Activated naive CD4-positive, alpha-beta T cell treated with anti-CD3 and anti-CD28 coated beads, Interleukin-2, amount 10 ng/mL, durations not matched to agents 7 days and 5 days (primary cell): ENCODE data around the gene PAQR8.
"Not testable (repeated sequence)": the region's sequence is repeated elsewhere in the genome, so short reads cannot be mapped to it uniquely, and the experiment has no call there.

Experiments
- CTCF ChIA-PET: fragments of 350-600 bp; sonication (Branson Sonifier 250); formaldehyde crosslinking; loops from one replicate; lab custom pipeline; 2021; ENCODE audit warnings: antibody characterized with exemption; lab: Charles Lee
- DNase-seq: peaks from one replicate; pipeline ENCODE4 v3.0.0-alpha.2; 2020
- H3K27ac Mint-ChIP-seq: one replicate; pipeline ENCODE4 v1.8.0; 2021; ENCODE audit warnings: mild to moderate bottlenecking, moderate library complexity, mixed read lengths
- H3K27me3 Mint-ChIP-seq: one replicate; pipeline ENCODE4 v1.8.0; 2021; ENCODE audit warnings: mild to moderate bottlenecking, mixed read lengths
- H3K36me3 Mint-ChIP-seq: one replicate; pipeline ENCODE4 v1.8.0; 2021; ENCODE audit warnings: mixed read lengths
- H3K4me1 Mint-ChIP-seq: one replicate; pipeline ENCODE4 v1.8.0; 2021; ENCODE audit warnings: mixed read lengths
- H3K4me3 Mint-ChIP-seq: one replicate; pipeline ENCODE4 v1.8.0; 2021; ENCODE audit warnings: mild to moderate bottlenecking, moderate library complexity, mixed read lengths
- H3K9me3 Mint-ChIP-seq: one replicate; pipeline ENCODE4 v1.8.0; 2021; ENCODE audit warnings: mixed read lengths

The PAQR8 gene

GRCh38 chr6:52375780-52376556, 14.0 kb downstream of the PAQR8 start:
- peak overlapping the region; percentile 28 for H3K27ac Mint-ChIP-seq
- DNase-seq, result peak; percentile 49
- no peaks in the 10 kb centered on the region for H3K27me3 Mint-ChIP-seq
- H3K36me3 Mint-ChIP-seq, result peaks cover 40% of the 10 kb centered on the region
- H3K4me3 Mint-ChIP-seq, result no peak overlapping the region
- CTCF ChIA-PET, result interaction anchor here (1.0 to 2.0 kb wide), 5 partner anchors 10 to 24 kb away, joined by 3 to 6 read pairs (median 3); no protein-coding TSS in a partner anchor
- peaks cover 10% of the 10 kb centered on the region for H3K9me3 Mint-ChIP-seq
- peaks cover 45% of the 10 kb centered on the region for H3K4me1 Mint-ChIP-seq

- H3K4me1 Mint-ChIP-seq, result peaks cover 53% of the 10 kb centered on the region
- H3K9me3 Mint-ChIP-seq, result peaks cover 10% of the 10 kb centered on the region
- peaks cover 45% of the 10 kb centered on the region for H3K36me3 Mint-ChIP-seq
- H3K4me3 Mint-ChIP-seq, result no peak overlapping the region
- CTCF ChIA-PET, result interaction anchor here (1.0 to 2.0 kb wide), 3 partner anchors 11 to 14 kb away, joined by 3 to 6 read pairs (median 4); partner anchors contain the start of gene PAQR8
- no peaks in the 10 kb centered on the region for H3K27me3 Mint-ChIP-seq
- no peak for DNase-seq
- peak overlapping the region; percentile 53 for H3K27ac Mint-ChIP-seq
Observed at GRCh38 chr6:52376763-52377162, 14.8 kb downstream of the PAQR8 start.

- DNase-seq, result peak; percentile 43
- peaks cover 59% of the 10 kb centered on the region for H3K4me1 Mint-ChIP-seq
- peaks cover 47% of the 10 kb centered on the region for H3K36me3 Mint-ChIP-seq
- H3K27me3 Mint-ChIP-seq, result no peaks in the 10 kb centered on the region
- CTCF ChIA-PET, result interaction anchor here (0.7 to 2.0 kb wide), 3 partner anchors 12 to 30 kb away, joined by 3 to 6 read pairs (median 4); partner anchors contain the start of gene PAQR8
- H3K9me3 Mint-ChIP-seq, result peaks cover 10% of the 10 kb centered on the region
- H3K4me3 Mint-ChIP-seq, result no peak overlapping the region
- no peak overlapping the region for H3K27ac Mint-ChIP-seq
Observed at GRCh38 chr6:52377538-52378221, 15.7 kb downstream of the PAQR8 start.

GRCh38 chr6:52381249-52381648, 19.3 kb downstream of the PAQR8 start:
- no peak overlapping the region for H3K27ac Mint-ChIP-seq
- H3K9me3 Mint-ChIP-seq, result peaks cover 6% of the 10 kb centered on the region
- DNase-seq, result no peak
- CTCF ChIA-PET, result no interaction called here
- peaks cover 57% of the 10 kb centered on the region for H3K36me3 Mint-ChIP-seq
- no peaks in the 10 kb centered on the region for H3K27me3 Mint-ChIP-seq
- H3K4me1 Mint-ChIP-seq, result peaks cover 60% of the 10 kb centered on the region
- no peak overlapping the region for H3K4me3 Mint-ChIP-seq

- Mint-ChIP-seq H3K4me3 (no peak overlapping the region), H3K36me3 (peaks cover 55% of the 10 kb centered on the region), H3K9me3 (peaks cover 11% of the 10 kb centered on the region), H3K27ac (no peak overlapping the region), H3K4me1 (peaks cover 57% of the 10 kb centered on the region), H3K27me3 (no peaks in the 10 kb centered on the region)
- CTCF ChIA-PET, result no interaction called here
- no peak for DNase-seq
Observed at GRCh38 chr6:52384145-52384766, 22.3 kb downstream of the PAQR8 start.

GRCh38 chr6:52385074-52385473, 23.1 kb downstream of the PAQR8 start:
- Mint-ChIP-seq H3K4me3 (no peak overlapping the region), H3K4me1 (peaks cover 62% of the 10 kb centered on the region), H3K27ac (no peak overlapping the region), H3K9me3 (peaks cover 11% of the 10 kb centered on the region), H3K36me3 (peaks cover 50% of the 10 kb centered on the region), H3K27me3 (no peaks in the 10 kb centered on the region)
- CTCF ChIA-PET, result interaction anchor here (0.6 kb wide), 1 partner anchor 102 kb away, joined by 3 read pairs; no protein-coding TSS in a partner anchor
- DNase-seq, result no peak

- H3K27ac Mint-ChIP-seq, result peak overlapping the region; percentile 98
- not testable (repeated sequence) for H3K4me3 Mint-ChIP-seq, H3K27me3 Mint-ChIP-seq, DNase-seq
- peaks cover 11% of the 10 kb centered on the region for H3K9me3 Mint-ChIP-seq
- CTCF ChIA-PET, result interaction anchor here (1.5 to 7.4 kb wide), 4 partner anchors 11 to 104 kb away, joined by 3 to 49 read pairs (median 24); partner anchors contain the start of genes MCM3 and PAQR8
- peaks cover 35% of the 10 kb centered on the region for H3K36me3 Mint-ChIP-seq
- peaks cover 70% of the 10 kb centered on the region for H3K4me1 Mint-ChIP-seq
Observed at GRCh38 chr6:52388119-52388518, 26.2 kb downstream of the PAQR8 start.

GRCh38 chr6:52388790-52389189, 26.8 kb downstream of the PAQR8 start:
- CTCF ChIA-PET, result interaction anchor here (1.4 to 7.4 kb wide), 7 partner anchors 10 to 231 kb away, joined by 3 to 49 read pairs (median 14); partner anchors contain the start of genes MCM3 and PAQR8
- peak overlapping the region; percentile 98 for H3K27ac Mint-ChIP-seq
- H3K4me3 Mint-ChIP-seq, result peak overlapping the region; percentile 66
- peaks cover 11% of the 10 kb centered on the region for H3K9me3 Mint-ChIP-seq
- peaks cover 36% of the 10 kb centered on the region for H3K36me3 Mint-ChIP-seq
- DNase-seq, result no peak
- peaks cover 76% of the 10 kb centered on the region for H3K4me1 Mint-ChIP-seq
- H3K27me3 Mint-ChIP-seq, result no peaks in the 10 kb centered on the region

- CTCF ChIA-PET, result interaction anchor here (1.4 to 7.4 kb wide), 11 partner anchors 10 to 274 kb away, joined by 3 to 49 read pairs (median 5); partner anchors contain the start of genes MCM3 and PAQR8
- Mint-ChIP-seq H3K36me3 (peaks cover 36% of the 10 kb centered on the region), H3K4me1 (peaks cover 76% of the 10 kb centered on the region), H3K9me3 (peaks cover 9% of the 10 kb centered on the region), H3K27me3 (no peaks in the 10 kb centered on the region), H3K27ac (peak overlapping the region; percentile 98), H3K4me3 (peak overlapping the region; percentile 66)
- DNase-seq, result no peak
Observed at GRCh38 chr6:52389264-52389625, 27.3 kb downstream of the PAQR8 start.

GRCh38 chr6:52389626-52390360, 27.8 kb downstream of the PAQR8 start:
- H3K27ac Mint-ChIP-seq, result peak overlapping the region; percentile 98
- DNase-seq, result peak; percentile 69
- H3K9me3 Mint-ChIP-seq, result peaks cover 8% of the 10 kb centered on the region
- no peaks in the 10 kb centered on the region for H3K27me3 Mint-ChIP-seq
- CTCF ChIA-PET, result interaction anchor here (0.6 to 7.4 kb wide), 17 partner anchors 9 to 273 kb away, joined by 3 to 49 read pairs (median 3); partner anchors contain the start of genes MCM3 and PAQR8
- H3K36me3 Mint-ChIP-seq, result peaks cover 32% of the 10 kb centered on the region
- peaks cover 80% of the 10 kb centered on the region for H3K4me1 Mint-ChIP-seq
- H3K4me3 Mint-ChIP-seq, result peak overlapping the region; percentile 66

- Mint-ChIP-seq H3K36me3 (peaks cover 28% of the 10 kb centered on the region), H3K4me3 (peak overlapping the region; percentile 66), H3K4me1 (peaks cover 80% of the 10 kb centered on the region), H3K27ac (peak overlapping the region; percentile 98), H3K27me3 (no peaks in the 10 kb centered on the region), H3K9me3 (peaks cover 8% of the 10 kb centered on the region)
- CTCF ChIA-PET, result interaction anchor here (0.5 to 7.4 kb wide), 17 partner anchors 8 to 273 kb away, joined by 3 to 49 read pairs (median 3); partner anchors contain the start of genes MCM3 and PAQR8
- DNase-seq, result peak; percentile 73
Observed at GRCh38 chr6:52390361-52390727, 28.4 kb downstream of the PAQR8 start.

- CTCF ChIA-PET, result interaction anchor here (1.5 to 7.4 kb wide), 4 partner anchors 9 to 106 kb away, joined by 4 to 42 read pairs (median 22); partner anchors contain the start of genes MCM3 and PAQR8
- H3K4me3 Mint-ChIP-seq, result no peak overlapping the region
- peaks cover 6% of the 10 kb centered on the region for H3K9me3 Mint-ChIP-seq
- H3K36me3 Mint-ChIP-seq, result peaks cover 25% of the 10 kb centered on the region
- no peak for DNase-seq
- no peaks in the 10 kb centered on the region for H3K27me3 Mint-ChIP-seq
- H3K4me1 Mint-ChIP-seq, result peaks cover 89% of the 10 kb centered on the region
- H3K27ac Mint-ChIP-seq, result peak overlapping the region; percentile 60
Observed at GRCh38 chr6:52391599-52391998, 29.6 kb downstream of the PAQR8 start.

GRCh38 chr6:52392944-52393343, 31.0 kb downstream of the PAQR8 start:
- Mint-ChIP-seq H3K4me3 (no peak overlapping the region), H3K27me3 (no peaks in the 10 kb centered on the region), H3K27ac (peak overlapping the region; percentile 73), H3K9me3 (no peaks in the 10 kb centered on the region), H3K4me1 (peaks cover 96% of the 10 kb centered on the region), H3K36me3 (peaks cover 26% of the 10 kb centered on the region)
- DNase-seq, result no peak
- CTCF ChIA-PET, result interaction anchor here (0.7 to 7.4 kb wide), 3 partner anchors 30 to 107 kb away, joined by 3 to 42 read pairs (median 29); partner anchors contain the start of genes MCM3 and PAQR8
